Hematopoietic multipotent progenitor cell treated with erythropoietin and hydrocortisone succinate and interleukin-3 and kit ligand, for 6 days (in vitro differentiated cells): ENCODE measurements around the gene KLHL29.

Source experiments
- DNase-seq: peaks from one replicate; pipeline ENCODE4 v3.0.0-alpha.2; 2015

KLHL29 gene

GRCh38 chr2:23399674-23400261, 14.8 kb downstream of the KLHL29 start:
- DNase-seq = no peak

- no peak for DNase-seq
These were observed 15.7 kb downstream of the KLHL29 start for GRCh38 chr2:23400703-23401102.

- DNase-seq = no peak
These were observed 16.6 kb downstream of the KLHL29 start for GRCh38 chr2:23401427-23402204.

GRCh38 chr2:23402205-23402740, 17.3 kb downstream of the KLHL29 start:
- no peak for DNase-seq

GRCh38 chr2:23404426-23404825, 19.4 kb downstream of the KLHL29 start:
- peak; percentile 42 for DNase-seq

GRCh38 chr2:23409248-23409647, 24.3 kb downstream of the KLHL29 start:
- DNase-seq = no peak

- DNase-seq = no peak
These were observed 25.6 kb downstream of the KLHL29 start for GRCh38 chr2:23410596-23410995.

GRCh38 chr2:23411752-23412431, 26.9 kb downstream of the KLHL29 start:
- no peak for DNase-seq

GRCh38 chr2:23412556-23413155, 27.7 kb downstream of the KLHL29 start:
- no peak for DNase-seq

GRCh38 chr2:23413641-23414040, 28.7 kb downstream of the KLHL29 start:
- no peak for DNase-seq

- no peak for DNase-seq
These were observed 29.1 kb downstream of the KLHL29 start for GRCh38 chr2:23414106-23414505.

- no peak for DNase-seq
These were observed 29.9 kb downstream of the KLHL29 start for GRCh38 chr2:23414871-23415270.

- no peak for DNase-seq
These were observed 32.3 kb downstream of the KLHL29 start for GRCh38 chr2:23417310-23417709.

GRCh38 chr2:23418056-23418455, 33.1 kb downstream of the KLHL29 start:
- DNase-seq = no peak

- no peak for DNase-seq
These were observed 33.5 kb downstream of the KLHL29 start for GRCh38 chr2:23418461-23418911.

GRCh38 chr2:23419171-23420090, 34.5 kb downstream of the KLHL29 start:
- DNase-seq = no peak

- DNase-seq = no peak
These were observed 35.3 kb downstream of the KLHL29 start for GRCh38 chr2:23420091-23420839.

- peak; percentile 14 for DNase-seq
These were observed 36.0 kb downstream of the KLHL29 start for GRCh38 chr2:23420840-23421476.

- no peak for DNase-seq
These were observed 37.4 kb downstream of the KLHL29 start for GRCh38 chr2:23422089-23423061.
